Testis (tissue), 2 donors: ENCODE data around the gene RASAL2.

ENCODE experiments used
- CTCF ChIP-seq, 3 experiments: fragments of 450-650 bp in 2 of 3; fragments of 200-600 bp in 1 of 3; sonication (generic) in 1 of 3; IDR thresholded peaks; one replicate each; pipeline ENCODE4 v1.5.1; 2016 to 2019; ENCODE audit warnings: antibody characterized with exemption in 3 of 3, mild to moderate bottlenecking in 2 of 3, moderate library complexity in 1 of 3
- POLR2A ChIP-seq: fragments of 450-650 bp; IDR thresholded peaks from one replicate; pipeline ENCODE4 v1.6.1; 2017; ENCODE audit warnings: antibody characterized with exemption, mild to moderate bottlenecking, moderate library complexity

DNA sequence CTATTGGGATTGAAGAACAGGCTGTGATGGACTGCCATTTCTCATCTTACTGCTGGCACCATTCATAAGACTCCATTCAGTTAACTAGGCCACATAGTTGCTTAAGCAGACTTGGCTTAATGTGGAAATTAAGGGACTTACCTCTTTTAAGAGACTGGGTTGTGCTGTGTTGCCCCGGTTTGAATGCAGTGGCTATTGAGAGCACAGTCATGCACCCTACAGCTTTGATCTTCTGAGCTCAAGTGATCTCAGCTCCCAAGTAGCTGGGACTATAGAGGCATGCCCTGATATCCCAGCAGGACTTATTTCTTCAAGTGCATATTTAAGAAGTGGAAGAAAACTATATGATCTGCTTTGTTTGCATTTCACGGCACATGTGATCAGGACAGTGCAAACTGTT is 181.1 kb downstream of the RASAL2 start:
- TF ChIP-seq CTCF (IDR thresholded peaks at IDR 0.05) (no peak), POLR2A (no peak)
